Measurements from ENCODE around the gene COL2A1.

Gene COL2A1

GRCh38 chr12:48009471-48009870, 5.2 kb upstream of the COL2A1 start:
- Histone ChIP-seq H3K4me3 (IDR thresholded peaks at IDR 0.05; ENCODE audit: insufficient read depth, low read depth, low read length) (no peak overlapping the region), H4K20me1 (ENCODE audit: insufficient read depth) (no peaks in the 10 kb centered on the region), H2AFZ (ENCODE audit: low read depth) (no peak overlapping the region), H3K4me2 (no peak overlapping the region), H3K27ac (no peak overlapping the region), H3K36me3 (ENCODE audit: insufficient read depth) (no peaks in the 10 kb centered on the region), H3K9ac (no peak overlapping the region), H3K4me1 (ENCODE audit: low read depth, poor library complexity, severe bottlenecking) (no peaks in the 10 kb centered on the region), H3K27me3 (ENCODE audit: insufficient read depth, low read depth) (no peaks in the 10 kb centered on the region), H3K79me2 (ENCODE audit: insufficient read depth, low read depth) (no peaks in the 10 kb centered on the region)
- no peak for TF ChIP-seq CTCF (conservative IDR thresholded peaks at IDR 0.05; ENCODE audit: low read depth, low read length)

- no peak overlapping the region for H3K4me3 ChIP-seq (IDR thresholded peaks at IDR 0.05; ENCODE audit: insufficient read depth, low read depth, low read length)
- H4K20me1 ChIP-seq (ENCODE audit: insufficient read depth): no peaks in the 10 kb centered on the region
- no peak overlapping the region for H2AFZ ChIP-seq (ENCODE audit: low read depth)
- no peaks in the 10 kb centered on the region for H3K27me3 ChIP-seq (ENCODE audit: insufficient read depth, low read depth)
- H3K4me2 ChIP-seq: no peak overlapping the region
- no peak overlapping the region for H3K9ac ChIP-seq
- no peak overlapping the region for H3K27ac ChIP-seq
- no peak for TF ChIP-seq CTCF (conservative IDR thresholded peaks at IDR 0.05; ENCODE audit: low read depth, low read length)
- no peaks in the 10 kb centered on the region for H3K36me3 ChIP-seq (ENCODE audit: insufficient read depth)
- no peaks in the 10 kb centered on the region for H3K4me1 ChIP-seq (ENCODE audit: low read depth, poor library complexity, severe bottlenecking)
- H3K79me2 ChIP-seq (ENCODE audit: insufficient read depth, low read depth): no peaks in the 10 kb centered on the region
Measured at GRCh38 chr12:48008950-48009349, 4.7 kb upstream of the COL2A1 start.

GRCh38 chr12:48008349-48008748, 4.1 kb upstream of the COL2A1 start:
- H3K4me3 ChIP-seq (IDR thresholded peaks at IDR 0.05; ENCODE audit: insufficient read depth, low read depth, low read length): no peak overlapping the region
- no peak overlapping the region for H3K4me2 ChIP-seq
- no peaks in the 10 kb centered on the region for H3K4me1 ChIP-seq (ENCODE audit: low read depth, poor library complexity, severe bottlenecking)
- peaks cover under 1% of the 10 kb centered on the region; the same call in 1 of the 2 replicates for H3K27me3 ChIP-seq (ENCODE audit: insufficient read depth, low read depth)
- H3K79me2 ChIP-seq (ENCODE audit: insufficient read depth, low read depth): no peaks in the 10 kb centered on the region
- no peaks in the 10 kb centered on the region for H4K20me1 ChIP-seq (ENCODE audit: insufficient read depth)
- no peak for TF ChIP-seq CTCF (conservative IDR thresholded peaks at IDR 0.05; ENCODE audit: low read depth, low read length)
- H3K27ac ChIP-seq: no peak overlapping the region
- H2AFZ ChIP-seq (ENCODE audit: low read depth): no peak overlapping the region
- H3K36me3 ChIP-seq (ENCODE audit: insufficient read depth): no peaks in the 10 kb centered on the region
- H3K9ac ChIP-seq: no peak overlapping the region

GRCh38 chr12:48007206-48007605, 2.9 kb upstream of the COL2A1 start:
- no peak overlapping the region for H2AFZ ChIP-seq (ENCODE audit: low read depth)
- TF ChIP-seq CTCF (conservative IDR thresholded peaks at IDR 0.05; ENCODE audit: low read depth, low read length): no peak
- no peak overlapping the region for H3K4me2 ChIP-seq
- H4K20me1 ChIP-seq (ENCODE audit: insufficient read depth): no peaks in the 10 kb centered on the region
- peaks cover 12% of the 10 kb centered on the region for H3K27me3 ChIP-seq (ENCODE audit: insufficient read depth, low read depth)
- no peak overlapping the region for H3K27ac ChIP-seq
- no peak overlapping the region for H3K9ac ChIP-seq
- no peak overlapping the region for H3K4me3 ChIP-seq (IDR thresholded peaks at IDR 0.05; ENCODE audit: insufficient read depth, low read depth, low read length)
- H3K36me3 ChIP-seq (ENCODE audit: insufficient read depth): no peaks in the 10 kb centered on the region
- H3K79me2 ChIP-seq (ENCODE audit: insufficient read depth, low read depth): no peaks in the 10 kb centered on the region
- H3K4me1 ChIP-seq (ENCODE audit: low read depth, poor library complexity, severe bottlenecking): no peaks in the 10 kb centered on the region

- H4K20me1 ChIP-seq (ENCODE audit: insufficient read depth): no peaks in the 10 kb centered on the region
- H3K4me3 ChIP-seq (IDR thresholded peaks at IDR 0.05; ENCODE audit: insufficient read depth, low read depth, low read length): no peak overlapping the region
- H2AFZ ChIP-seq (ENCODE audit: low read depth): no peak overlapping the region
- no peak overlapping the region for H3K4me2 ChIP-seq
- no peak for TF ChIP-seq CTCF (conservative IDR thresholded peaks at IDR 0.05; ENCODE audit: low read depth, low read length)
- no peak overlapping the region for H3K27ac ChIP-seq
- no peaks in the 10 kb centered on the region for H3K79me2 ChIP-seq (ENCODE audit: insufficient read depth, low read depth)
- no peak overlapping the region for H3K9ac ChIP-seq
- H3K4me1 ChIP-seq (ENCODE audit: low read depth, poor library complexity, severe bottlenecking): no peaks in the 10 kb centered on the region
- no peaks in the 10 kb centered on the region for H3K36me3 ChIP-seq (ENCODE audit: insufficient read depth)
- peaks cover 28% of the 10 kb centered on the region for H3K27me3 ChIP-seq (ENCODE audit: insufficient read depth, low read depth)
Measured at GRCh38 chr12:48005750-48006021, 1.4 kb upstream of the COL2A1 start.
